Panc1 (cell line): ENCODE results near the gene PTPN2. TPM values are rescaled to one million over a fixed set of nuclear protein-coding genes. Genes with fewer than 3 reads are reported as not detected.

Experiments used
- ATAC-seq: fragments of 200-7000 bp; cut with Tn5 transposase; 2 replicates; pipeline ENCODE4 v1.9.1; 2020; ENCODE audit warnings: mild to moderate bottlenecking, moderate library complexity
- BruUV-seq: library from RNA; stranded (reverse); fragments of 400-500 nt; replicated peaks from 2 replicates; lab custom pipeline; 2021; lab: Mats Ljungman, UMichigan
- CTCF ChIA-PET: fragments of 300-600 bp; sonication (Branson Sonifier 250); formaldehyde crosslinking; loops from one replicate; lab custom pipeline; 2022; ENCODE audit warnings: antibody characterized with exemption; lab: Charles Lee
- POLR2A ChIA-PET: fragments of 300-600 bp; sonication (Branson Sonifier 250); formaldehyde crosslinking; loops from one replicate; lab custom pipeline; 2022; ENCODE audit warnings: antibody characterized with exemption; lab: Charles Lee
- DNase-seq: peaks from one replicate; pipeline ENCODE4 v3.0.0-alpha.2; 2010; ENCODE audit warnings: low read depth, low spot score
- H3K27ac ChIP-seq: 2 replicates; pipeline ENCODE4 v1.5.1; 2011; ENCODE audit warnings: mild to moderate bottlenecking, low read length, inconsistent platforms
- H3K27me3 ChIP-seq: fragments of 200-500 bp; sonication (Bioruptor generic); 2 replicates; pipeline ENCODE4 v1.6.0; 2014; ENCODE audit warnings: low read length, inconsistent platforms; ENCODE audit not compliant: control insufficient read depth, insufficient read depth
- H3K36me3 ChIP-seq: fragments of 200-500 bp; sonication (Bioruptor generic); 2 replicates; pipeline ENCODE4 v1.5.1; 2014; ENCODE audit warnings: inconsistent platforms, mild to moderate bottlenecking, low read length, moderate library complexity; ENCODE audit not compliant: control insufficient read depth, insufficient read depth
- H3K4me1 ChIP-seq: 2 replicates; pipeline ENCODE4 v1.5.1; 2011; ENCODE audit warnings: inconsistent platforms, mild to moderate bottlenecking, low read length, moderate library complexity; ENCODE audit not compliant: control insufficient read depth, insufficient read depth
- H3K4me3 ChIP-seq, 2 experiments: 2 replicates each; pipeline ENCODE4 v1.5.1; 2011 to 2012; ENCODE audit warnings: low read depth in 2 of 2, low read length in 2 of 2, mild to moderate bottlenecking in 2 of 2, inconsistent platforms in 1 of 2, moderate library complexity in 1 of 2
- H3K9me3 ChIP-seq: fragments of 200-500 bp; sonication (Bioruptor generic); 2 replicates; pipeline ENCODE4 v1.5.1; 2014; ENCODE audit warnings: low read depth, mild to moderate bottlenecking, inconsistent platforms, low read length, moderate library complexity; ENCODE audit not compliant: control insufficient read depth, insufficient read depth
- CTCF ChIP-seq: fragments of 450-650 bp; IDR thresholded peaks from 2 replicates; pipeline ENCODE4 v1.5.1; 2017; ENCODE audit warnings: mild to moderate bottlenecking
- POLR2AphosphoS5 ChIP-seq: IDR thresholded peaks from 2 replicates; pipeline ENCODE4 v1.6.1; 2012; ENCODE audit warnings: mild to moderate bottlenecking, low read depth, low read length, moderate library complexity
- REST ChIP-seq, 2 experiments: IDR thresholded peaks; 2 replicates each; pipeline ENCODE4 v1.6.1; 2011 to 2012; ENCODE audit warnings: low read depth in 2 of 2, control low read depth in 1 of 2, low read length in 1 of 2, mild to moderate bottlenecking in 1 of 2, moderate library complexity in 1 of 2; ENCODE audit not compliant: insufficient read depth in 1 of 2
- SIN3A ChIP-seq: IDR thresholded peaks from 2 replicates; pipeline ENCODE4 v1.6.1; 2012; ENCODE audit warnings: low read depth, mild to moderate bottlenecking, low read length, moderate library complexity, borderline replicate concordance; ENCODE audit not compliant: insufficient read depth
- TCF7L2 ChIP-seq: IDR thresholded peaks from 2 replicates; pipeline ENCODE4 v1.6.1; 2011; ENCODE audit warnings: mild to moderate bottlenecking, low read depth, low read length, inconsistent platforms
- in situ Hi-C: cut with HindIII; loops from 2 replicates; pipeline ENCODE4 v1.10.0; 2016; ENCODE audit warnings: low sequenced_read_pairs, low pct_unique_long_range_greater_than_20kb
- intact Hi-C: fragments of 100-400 bp; cut with micrococcal nuclease; formaldehyde crosslinking; loops from one replicate; pipeline ENCODE4 v1.10.0; 2022; ENCODE audit not compliant: unreplicated experiment
- total RNA-seq: library from RNA; stranded (reverse); gene quantifications from one replicate; pipeline ENCODE4 v1.2.1, GENCODE V29; 2021; ENCODE audit not compliant: unreplicated experiment

The PTPN2 gene
- total RNA-seq, 1 experiment from 2014 or later: 34.8 TPM

GRCh38 chr18:12786669-12787068, 97.4 kb downstream of the PTPN2 start:
- no TSS peak for BruUV-seq
- no peak overlapping the region for H3K4me3 ChIP-seq
- TF ChIP-seq CTCF: no peak
- no peak for TF ChIP-seq TCF7L2
- TF ChIP-seq REST (IDR thresholded peaks at IDR 0.05; ENCODE audit: insufficient read depth in 1 of 2, low read depth in 2 of 2, low read length in 1 of 2): no peak
- no peak for TF ChIP-seq SIN3A
- no peak for TF ChIP-seq POLR2AphosphoS5
- H3K9me3 ChIP-seq: no peaks in the 10 kb centered on the region
- ATAC-seq (no peak), DNase-seq (no peak)
- no peaks in the 10 kb centered on the region for H3K4me1 ChIP-seq
- H3K27me3 ChIP-seq: no peaks in the 10 kb centered on the region
- ChIA-PET CTCF (no interaction called here), POLR2A (no interaction called here)
- H3K36me3 ChIP-seq: no peaks in the 10 kb centered on the region
- intact Hi-C loops: no loop called here
- H3K27ac ChIP-seq: no peak overlapping the region
- in situ Hi-C loops: no loop called here

- H3K4me3 ChIP-seq: no peak overlapping the region
- no peaks in the 10 kb centered on the region for H3K9me3 ChIP-seq
- H3K36me3 ChIP-seq: no peaks in the 10 kb centered on the region
- TF ChIP-seq CTCF (no peak), SIN3A (no peak), REST (IDR thresholded peaks at IDR 0.05; ENCODE audit: insufficient read depth in 1 of 2, low read depth in 2 of 2, low read length in 1 of 2) (no peak), POLR2AphosphoS5 (no peak), TCF7L2 (no peak)
- no TSS peak for BruUV-seq
- intact Hi-C loops (no loop called here), in situ Hi-C loops (no loop called here)
- ChIA-PET CTCF (interaction anchor here (0.5 kb wide), 1 partner anchor 431 kb away, joined by 4 read pairs; no protein-coding TSS in a partner anchor), POLR2A (no interaction called here)
- no peak for DNase-seq
- H3K27ac ChIP-seq: no peak overlapping the region
- no peaks in the 10 kb centered on the region for H3K4me1 ChIP-seq
- no peaks in the 10 kb centered on the region for H3K27me3 ChIP-seq
- no peak for ATAC-seq
Observed at GRCh38 chr18:12783524-12783923, 100.5 kb downstream of the PTPN2 start.
